DLD1 (cell line): ENCODE results near the gene PLEKHG5.
"Not testable (repeated sequence)": the region's sequence is repeated elsewhere in the genome, so short reads cannot be mapped to it uniquely, and the experiment has no call there.

Experiments used
- in situ Hi-C: cut with HindIII; loops from 2 replicates; pipeline ENCODE4 v1.10.0; 2017; ENCODE audit warnings: low sequenced_read_pairs

Gene PLEKHG5

GRCh38 chr1:6496890-6497214, 5.4 kb upstream of the PLEKHG5 start:
- in situ Hi-C loops, result no loop called here

- in situ Hi-C loops, result no loop called here
Measured at GRCh38 chr1:6496365-6496721, 4.9 kb upstream of the PLEKHG5 start.

DNA sequence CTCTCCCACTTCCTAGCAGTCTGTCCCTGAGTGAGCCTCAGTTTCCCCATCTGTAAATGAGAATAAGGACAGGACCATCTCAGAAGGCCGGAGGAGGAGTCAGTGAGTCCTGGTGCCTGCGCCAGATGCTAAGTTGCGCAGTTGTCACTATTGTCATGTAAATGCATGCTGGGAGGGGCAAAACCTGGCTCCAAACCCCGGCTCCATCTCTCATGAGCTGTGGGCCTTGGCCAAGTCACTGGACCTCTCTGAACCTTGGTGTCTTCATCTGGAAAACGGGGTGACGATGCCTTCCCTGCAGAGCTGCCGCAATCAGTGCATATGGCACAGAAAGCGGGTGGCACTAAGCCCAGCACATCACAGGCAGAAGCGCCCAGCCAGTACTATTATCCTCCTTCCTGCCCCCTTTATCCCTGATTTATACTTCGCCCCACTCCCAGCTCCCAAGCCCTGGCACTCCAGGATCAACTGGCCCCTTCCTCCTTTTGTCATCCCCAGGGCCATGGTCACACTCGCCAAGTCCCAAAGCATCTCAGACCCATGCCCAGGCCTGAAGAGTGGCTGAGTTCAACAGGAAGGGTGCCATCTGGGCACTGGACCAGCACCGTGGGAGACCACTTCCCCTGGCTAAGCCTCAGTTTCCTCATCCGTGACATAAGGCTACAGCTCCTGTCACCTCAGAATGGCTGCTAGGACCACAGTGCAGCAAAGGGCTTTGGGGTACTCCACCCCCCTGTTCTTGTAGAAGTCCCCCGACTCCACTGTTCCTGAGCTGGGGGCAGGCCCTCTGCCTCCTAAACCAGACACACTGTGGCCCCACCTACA, 4.3 kb upstream of the PLEKHG5 start:
- in situ Hi-C loops, result no loop called here

- in situ Hi-C loops, result no loop called here
Measured at GRCh38 chr1:6495041-6495441, 3.6 kb upstream of the PLEKHG5 start.

DNA sequence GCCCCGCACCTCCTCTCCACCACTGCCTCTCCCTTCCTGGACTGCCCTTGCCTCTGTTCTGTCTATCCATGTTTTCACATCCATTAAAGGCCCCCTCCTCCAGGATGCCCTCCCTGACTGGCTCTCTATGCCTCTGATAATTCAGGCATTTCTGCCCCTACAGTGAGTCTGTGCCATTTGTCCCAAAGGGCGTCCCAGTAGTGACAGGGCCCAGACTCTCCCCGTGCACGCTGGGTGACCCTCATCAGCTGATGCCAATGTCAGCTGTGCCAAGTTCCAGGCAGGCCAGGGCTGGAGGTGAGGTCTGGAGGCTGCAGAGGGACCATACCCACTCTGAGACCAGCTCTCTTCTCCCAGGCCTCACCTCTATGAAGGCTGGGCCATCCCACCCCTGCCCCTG, 3.2 kb upstream of the PLEKHG5 start:
- in situ Hi-C loops, result no loop called here

- in situ Hi-C loops, result not testable (repeated sequence)
Measured at GRCh38 chr1:6493834-6494223, 2.4 kb upstream of the PLEKHG5 start.

- in situ Hi-C loops, result no loop called here
Measured at GRCh38 chr1:6491966-6492365, 499 bp upstream of the PLEKHG5 start.

- in situ Hi-C loops, result no loop called here
Measured at GRCh38 chr1:6491081-6491449, 402 bp downstream of the PLEKHG5 start.

GRCh38 chr1:6490181-6491080, 1.0 kb downstream of the PLEKHG5 start:
- in situ Hi-C loops, result no loop called here

DNA sequence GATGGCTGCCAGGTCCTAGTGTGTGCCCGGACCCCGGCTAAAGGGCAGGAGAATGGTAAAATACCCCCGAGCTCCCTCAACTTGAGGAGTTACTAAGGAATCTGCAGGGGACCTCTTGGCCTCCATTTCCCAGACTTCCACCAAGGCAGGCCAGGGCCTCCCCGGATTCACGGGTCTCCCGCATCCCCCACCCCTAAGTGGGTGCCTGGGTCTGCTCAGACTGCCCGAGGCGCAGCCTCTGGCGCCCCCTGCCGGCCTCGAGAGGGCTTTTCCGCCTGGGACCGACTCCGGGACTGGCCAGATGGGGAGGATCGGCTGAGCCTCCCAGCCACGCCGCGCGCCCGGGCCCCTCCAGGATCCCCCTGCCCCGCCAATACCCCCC, 1.7 kb downstream of the PLEKHG5 start:
- in situ Hi-C loops, result no loop called here

DNA sequence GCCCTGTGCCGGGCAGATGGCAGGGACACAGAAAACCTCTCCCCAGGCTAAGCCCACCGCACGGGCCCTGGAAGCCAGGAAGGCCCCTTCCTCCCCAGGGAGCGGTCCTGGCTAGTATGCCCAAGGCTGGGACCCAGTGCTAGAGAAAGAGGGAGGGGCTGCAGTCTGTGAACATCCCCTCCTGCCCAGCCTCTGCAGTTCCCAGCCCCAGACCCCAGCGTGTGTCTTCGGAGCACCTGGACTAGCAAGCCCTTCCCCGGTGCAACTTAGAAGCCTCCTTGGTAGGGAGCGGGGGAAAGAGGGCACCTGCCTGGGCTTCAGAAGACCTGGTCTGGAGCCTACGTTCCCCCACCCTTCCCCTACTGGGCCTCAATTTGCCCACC, 2.1 kb downstream of the PLEKHG5 start:
- in situ Hi-C loops, result no loop called here

- in situ Hi-C loops, result no loop called here
Measured at GRCh38 chr1:6488602-6489382, 2.7 kb downstream of the PLEKHG5 start.

DNA sequence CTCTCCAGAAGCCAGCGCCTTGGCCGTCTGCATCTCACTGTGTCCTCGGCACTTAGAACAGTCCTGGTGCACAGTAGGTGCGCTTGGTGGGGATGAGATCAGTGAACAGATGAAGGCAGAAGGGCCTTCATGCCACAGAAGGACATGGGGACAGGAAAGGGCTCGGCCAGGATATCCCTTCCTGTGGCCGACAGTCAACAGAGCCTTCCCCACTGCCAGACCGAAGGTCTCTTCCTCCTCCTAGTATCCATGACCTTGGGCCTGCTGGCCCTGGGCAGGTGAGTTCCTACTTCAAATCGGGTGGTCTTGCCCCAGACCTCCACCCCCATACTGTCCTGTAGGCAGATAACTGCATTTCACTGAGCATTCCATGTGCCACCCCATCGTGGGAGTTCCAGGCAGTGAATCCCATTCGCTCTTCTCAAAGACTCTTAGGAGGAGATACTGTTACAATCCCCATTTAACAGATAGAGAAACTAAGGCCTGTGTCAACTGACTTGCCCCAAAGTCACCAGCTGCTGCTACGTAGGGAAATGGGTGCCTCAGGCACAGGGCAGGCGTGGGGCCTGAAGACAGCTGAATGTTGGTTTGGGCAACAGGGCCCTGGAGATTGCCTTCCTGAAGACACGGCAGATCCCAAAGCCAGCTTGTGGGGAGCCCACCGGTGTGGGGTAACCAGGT, 3.5 kb downstream of the PLEKHG5 start:
- in situ Hi-C loops, result no loop called here

DNA sequence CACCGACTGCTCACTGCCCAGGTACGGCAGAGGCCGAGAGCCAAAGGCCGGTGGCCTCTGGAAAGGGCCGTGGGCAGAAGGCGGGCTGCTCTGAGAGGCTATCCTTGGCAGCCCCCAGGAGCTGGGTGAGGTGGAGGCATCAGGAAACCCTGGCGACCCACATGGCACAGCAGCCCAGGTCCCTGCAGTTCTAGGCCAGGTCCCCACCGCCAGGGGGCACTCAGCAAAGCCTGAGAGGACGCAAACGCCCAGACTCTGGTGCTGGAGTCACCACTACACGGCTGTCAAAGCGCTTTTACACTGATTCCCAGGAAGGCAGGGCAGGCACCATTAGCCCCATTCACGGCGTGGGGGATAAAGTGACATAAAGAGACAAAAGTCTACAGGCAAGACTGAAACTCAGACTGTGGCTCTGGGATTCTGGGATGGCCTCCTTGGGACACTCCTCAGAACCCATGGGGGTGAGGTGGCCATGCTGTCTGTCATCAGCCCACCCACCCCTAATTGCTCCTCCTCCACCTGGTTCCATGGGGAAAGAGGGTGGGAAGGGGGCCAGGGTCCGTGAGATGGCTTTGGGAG, 4.9 kb downstream of the PLEKHG5 start:
- in situ Hi-C loops, result no loop called here

DNA sequence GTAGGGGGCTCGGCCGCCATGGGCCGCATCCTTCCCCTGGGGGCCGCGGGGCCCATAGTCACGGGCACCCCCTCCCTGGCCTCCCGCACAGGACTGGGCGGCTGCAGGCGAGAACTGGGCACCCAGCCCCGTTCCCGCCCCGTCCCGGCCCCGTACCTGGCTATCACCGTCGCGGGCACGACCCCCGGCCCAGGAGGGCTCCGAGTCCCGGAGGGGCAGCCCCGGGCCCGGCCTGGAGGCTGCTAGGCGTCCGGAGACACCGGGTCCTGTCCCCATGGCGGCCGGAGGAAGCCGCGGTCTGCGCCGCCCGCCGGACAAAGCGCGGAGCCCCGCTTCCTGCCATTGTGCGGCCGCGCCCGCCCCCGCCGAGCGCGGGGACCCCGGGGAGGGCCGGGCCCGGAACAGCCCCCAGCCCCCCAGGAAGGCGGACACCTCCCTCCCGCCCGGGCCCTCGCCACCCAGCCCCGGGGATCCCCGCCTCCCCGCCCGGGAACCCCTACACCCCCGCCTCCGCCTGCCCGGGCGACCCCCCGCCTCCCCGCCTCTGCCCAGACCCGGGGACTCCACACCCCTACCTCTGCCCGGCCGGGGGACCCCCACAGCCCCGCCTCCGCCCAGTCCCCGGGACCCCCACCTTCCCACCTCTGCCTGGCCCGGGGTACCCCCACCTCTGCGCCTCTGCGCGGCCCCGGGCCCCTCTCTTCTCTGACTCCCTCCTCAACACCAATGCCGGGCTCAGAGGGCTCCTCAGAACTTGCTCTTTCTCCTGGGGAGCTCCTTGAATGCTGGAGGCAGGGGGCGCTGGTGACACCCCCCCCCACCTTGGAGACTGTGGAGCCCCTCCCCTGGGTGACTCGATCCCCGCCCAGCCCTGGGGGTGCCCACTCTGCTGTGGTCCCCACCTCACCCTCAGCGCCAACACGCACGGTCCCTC, 6.0 kb downstream of the PLEKHG5 start:
- in situ Hi-C loops, result no loop called here

- in situ Hi-C loops, result no loop called here
Measured at GRCh38 chr1:6484826-6485167, 6.7 kb downstream of the PLEKHG5 start.

- in situ Hi-C loops, result no loop called here
Measured at GRCh38 chr1:6483761-6484117, 7.7 kb downstream of the PLEKHG5 start.

DNA sequence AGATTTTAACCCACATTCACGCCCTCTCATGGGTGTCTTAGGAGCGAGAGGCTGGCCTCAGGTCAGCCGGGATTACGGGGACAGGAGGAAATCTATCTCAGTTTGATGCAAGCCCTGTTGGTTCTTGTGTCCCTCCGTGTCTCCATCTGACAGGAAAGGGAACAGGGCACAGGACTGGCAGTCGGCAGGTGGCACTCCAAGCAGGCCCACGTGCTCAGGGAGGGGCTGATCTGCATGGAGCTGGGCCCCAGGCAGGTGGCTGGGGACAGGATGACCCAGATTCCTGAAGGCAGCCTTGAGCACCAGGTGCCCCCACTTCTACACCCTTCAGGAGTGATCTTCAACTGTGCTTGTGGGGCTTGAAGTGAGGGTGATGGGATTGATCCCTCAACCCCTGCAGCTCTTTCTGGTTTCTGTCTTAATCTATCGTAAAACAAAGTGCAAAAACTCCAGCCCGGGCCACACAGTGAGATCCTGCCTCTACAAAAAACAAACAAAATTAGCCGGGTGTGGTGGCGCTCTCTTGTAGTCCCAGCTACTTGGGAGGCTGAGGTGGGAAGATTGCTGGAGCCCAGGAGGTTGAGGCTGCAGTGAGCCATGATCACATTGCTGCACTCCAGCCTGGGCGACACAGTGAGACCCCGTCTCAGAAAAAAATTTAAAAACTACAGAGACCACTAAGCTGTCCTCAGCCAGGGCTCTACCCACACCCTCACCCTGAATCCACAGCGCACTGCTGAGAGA, 8.3 kb downstream of the PLEKHG5 start:
- in situ Hi-C loops, result no loop called here

- in situ Hi-C loops, result no loop called here
Measured at GRCh38 chr1:6481820-6482219, 9.6 kb downstream of the PLEKHG5 start.
